Transverse colon (tissue), 4 donors: ENCODE measurements around the gene ITGA1.

ENCODE experiments used
- EP300 ChIP-seq: sonication (generic); formaldehyde crosslinking; IDR thresholded peaks from one replicate; pipeline ENCODE4 v1.6.1; 2017; ENCODE audit warnings: antibody characterized with exemption, low read depth
- POLR2A ChIP-seq: fragments of 450-650 bp; IDR thresholded peaks from one replicate; pipeline ENCODE4 v1.6.1; 2016; ENCODE audit warnings: antibody characterized with exemption, mild to moderate bottlenecking, moderate library complexity
- POLR2AphosphoS5 ChIP-seq, 3 donors: sonication (generic); formaldehyde crosslinking; IDR thresholded peaks; one replicate each; pipeline ENCODE4 v1.6.1; 2016; ENCODE audit warnings: antibody characterized with exemption in 3 of 3
- TF ChIP-seq, protein P1 (sequence below), 5 experiments: fragments of 200-600 bp in 3 of 5; fragments of 450-650 bp in 2 of 5; sonication (generic) in 3 of 5; IDR thresholded peaks; 1 replicate in 2 of 5; 2 replicates in 3 of 5; pipeline ENCODE4 v1.5.1; 2016 to 2017; ENCODE audit warnings: antibody characterized with exemption in 5 of 5, inconsistent platforms in 3 of 5, mild to moderate bottlenecking in 2 of 5, moderate library complexity in 1 of 5

DNA sequence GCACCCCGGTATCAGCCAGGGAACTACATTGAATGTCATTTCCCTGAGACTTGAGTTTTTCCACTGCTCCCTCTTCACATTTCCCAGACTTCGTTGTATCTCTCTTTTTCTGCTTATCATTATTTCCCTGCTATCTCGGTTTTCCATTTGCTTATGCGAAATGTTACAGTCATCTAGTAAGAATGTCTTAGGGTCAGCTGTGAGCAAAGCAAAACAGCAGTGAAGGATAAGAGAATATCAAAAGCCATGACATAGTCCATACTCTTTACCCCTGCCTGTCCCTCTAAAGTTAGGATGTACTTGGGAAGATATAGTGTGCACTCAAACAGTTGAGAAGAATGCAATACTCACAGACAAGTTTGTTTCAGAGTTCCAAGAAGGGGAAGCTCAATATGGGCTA is 88.7 kb downstream of the ITGA1 start:
- TF ChIP-seq, protein P1, sequence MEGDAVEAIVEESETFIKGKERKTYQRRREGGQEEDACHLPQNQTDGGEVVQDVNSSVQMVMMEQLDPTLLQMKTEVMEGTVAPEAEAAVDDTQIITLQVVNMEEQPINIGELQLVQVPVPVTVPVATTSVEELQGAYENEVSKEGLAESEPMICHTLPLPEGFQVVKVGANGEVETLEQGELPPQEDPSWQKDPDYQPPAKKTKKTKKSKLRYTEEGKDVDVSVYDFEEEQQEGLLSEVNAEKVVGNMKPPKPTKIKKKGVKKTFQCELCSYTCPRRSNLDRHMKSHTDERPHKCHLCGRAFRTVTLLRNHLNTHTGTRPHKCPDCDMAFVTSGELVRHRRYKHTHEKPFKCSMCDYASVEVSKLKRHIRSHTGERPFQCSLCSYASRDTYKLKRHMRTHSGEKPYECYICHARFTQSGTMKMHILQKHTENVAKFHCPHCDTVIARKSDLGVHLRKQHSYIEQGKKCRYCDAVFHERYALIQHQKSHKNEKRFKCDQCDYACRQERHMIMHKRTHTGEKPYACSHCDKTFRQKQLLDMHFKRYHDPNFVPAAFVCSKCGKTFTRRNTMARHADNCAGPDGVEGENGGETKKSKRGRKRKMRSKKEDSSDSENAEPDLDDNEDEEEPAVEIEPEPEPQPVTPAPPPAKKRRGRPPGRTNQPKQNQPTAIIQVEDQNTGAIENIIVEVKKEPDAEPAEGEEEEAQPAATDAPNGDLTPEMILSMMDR (IDR thresholded peaks at IDR 0.05), result no peak
- TF ChIP-seq POLR2A, result no peak
- no peak for TF ChIP-seq EP300
- no peak for TF ChIP-seq POLR2AphosphoS5 (IDR thresholded peaks at IDR 0.05)
